GM19324 (cell line): ENCODE results near the gene GATAD2B.
"Not testable (repeated sequence)": the region's sequence is repeated elsewhere in the genome, so short reads cannot be mapped to it uniquely, and the experiment has no call there.

Experiments used
- ATAC-seq: cut with Tn5 transposase; IDR thresholded peaks from one replicate; pipeline ENCODE4 v1.9.1; 2021; ENCODE audit warnings: mild to moderate bottlenecking, moderate library complexity; ENCODE audit not compliant: unreplicated experiment, low FRiP score

The GATAD2B gene

GRCh38 chr1:153769221-153769620 lies 153.6 kb downstream of the GATAD2B start:
- ATAC-seq: no peak

- no peak for ATAC-seq
These were observed 154.2 kb downstream of the GATAD2B start for GRCh38 chr1:153768316-153769181.

- no peak for ATAC-seq
These were observed 155.3 kb downstream of the GATAD2B start for GRCh38 chr1:153767519-153767918.

GRCh38 chr1:153766663-153767062 lies 156.1 kb downstream of the GATAD2B start:
- not testable (repeated sequence) for ATAC-seq

- ATAC-seq: no peak
These were observed 158.5 kb downstream of the GATAD2B start for GRCh38 chr1:153764310-153764709.

GRCh38 chr1:153763365-153764225 lies 159.2 kb downstream of the GATAD2B start:
- no peak for ATAC-seq

GRCh38 chr1:153760440-153760839 lies 162.3 kb downstream of the GATAD2B start:
- no peak for ATAC-seq
